ENCODE results near the gene MTSS2.

The MTSS2 gene, protein sequence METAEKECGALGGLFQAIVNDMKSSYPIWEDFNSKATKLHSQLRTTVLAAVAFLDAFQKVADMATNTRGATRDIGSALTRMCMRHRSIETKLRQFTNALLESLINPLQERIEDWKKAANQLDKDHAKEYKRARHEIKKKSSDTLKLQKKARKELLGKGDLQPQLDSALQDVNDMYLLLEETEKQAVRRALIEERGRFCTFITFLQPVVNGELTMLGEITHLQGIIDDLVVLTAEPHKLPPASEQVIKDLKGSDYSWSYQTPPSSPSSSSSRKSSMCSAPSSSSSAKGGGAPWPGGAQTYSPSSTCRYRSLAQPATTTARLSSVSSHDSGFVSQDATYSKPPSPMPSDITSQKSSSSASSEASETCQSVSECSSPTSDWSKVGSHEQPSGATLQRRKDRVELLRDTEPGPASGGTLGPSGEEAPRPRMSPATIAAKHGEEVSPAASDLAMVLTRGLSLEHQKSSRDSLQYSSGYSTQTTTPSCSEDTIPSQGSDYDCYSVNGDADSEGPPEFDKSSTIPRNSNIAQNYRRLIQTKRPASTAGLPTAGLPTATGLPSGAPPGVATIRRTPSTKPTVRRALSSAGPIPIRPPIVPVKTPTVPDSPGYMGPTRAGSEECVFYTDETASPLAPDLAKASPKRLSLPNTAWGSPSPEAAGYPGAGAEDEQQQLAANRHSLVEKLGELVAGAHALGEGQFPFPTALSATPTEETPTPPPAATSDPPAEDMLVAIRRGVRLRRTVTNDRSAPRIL

GRCh38 chr16:70685938-70686375 is at the start of gene MTSS2:
TSS of gene MTSS2 (minus strand) at chr16:70686053. CDS start at chr16:70685791, 262 bp downstream.
- Mint-ChIP-seq H3K27ac (no peak within 1 kb of the TSS), H3K9me3 (no peaks in the 10 kb centered on the region), H3K4me3 (peak within 1 kb of the TSS; percentile 73), H3K4me1 (no peaks in the 10 kb centered on the region), H3K36me3 (peaks cover 1% of the 10 kb centered on the region), H3K27me3 (peaks cover 1% of the 10 kb centered on the region)

- Mint-ChIP-seq H3K4me1 (peaks cover 30% of the 10 kb centered on the region), H3K27me3 (no peaks in the 10 kb centered on the region), H3K27ac (no peak overlapping the region), H3K4me3 (no peak overlapping the region), H3K36me3 (peaks cover 4% of the 10 kb centered on the region), H3K9me3 (no peaks in the 10 kb centered on the region)
Observed at GRCh38 chr16:70735141-70735979, 49.5 kb upstream of the MTSS2 start.

GRCh38 chr16:70734522-70735095 is 48.8 kb upstream of the MTSS2 start:
- Mint-ChIP-seq H3K4me1 (peaks cover 30% of the 10 kb centered on the region), H3K27ac (peak overlapping the region; percentile 41), H3K27me3 (no peaks in the 10 kb centered on the region), H3K9me3 (no peaks in the 10 kb centered on the region), H3K4me3 (no peak overlapping the region), H3K36me3 (peaks cover 10% of the 10 kb centered on the region)

GRCh38 chr16:70730944-70731343 is 45.1 kb upstream of the MTSS2 start:
- no peaks in the 10 kb centered on the region for H3K27me3 Mint-ChIP-seq
- H3K4me1 Mint-ChIP-seq: peaks cover under 1% of the 10 kb centered on the region
- no peak overlapping the region for H3K4me3 Mint-ChIP-seq
- H3K9me3 Mint-ChIP-seq: no peaks in the 10 kb centered on the region
- H3K36me3 Mint-ChIP-seq: peaks cover 13% of the 10 kb centered on the region
- H3K27ac Mint-ChIP-seq: no peak overlapping the region

DNA sequence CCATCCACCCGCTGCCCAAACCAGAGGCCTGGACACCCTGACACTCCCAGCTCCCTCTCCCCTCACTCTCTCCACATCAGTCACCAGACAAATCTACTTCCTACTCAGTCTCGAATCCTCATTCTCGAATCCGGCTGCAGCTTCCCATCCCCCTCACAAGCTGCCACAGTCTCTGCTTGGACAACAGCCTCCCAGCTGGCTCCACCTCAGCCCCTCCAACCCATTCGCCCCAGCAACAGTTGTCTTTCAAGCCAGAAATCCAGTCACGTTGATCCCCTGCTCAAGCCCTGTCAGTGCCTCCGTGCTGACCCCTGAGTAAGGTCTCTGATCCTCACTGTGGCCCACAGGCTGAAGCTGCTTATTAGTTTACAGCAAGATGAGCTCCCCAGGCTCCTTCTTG is 44.2 kb upstream of the MTSS2 start:
- no peak overlapping the region for H3K4me3 Mint-ChIP-seq
- no peaks in the 10 kb centered on the region for H3K27me3 Mint-ChIP-seq
- no peaks in the 10 kb centered on the region for H3K4me1 Mint-ChIP-seq
- no peak overlapping the region for H3K27ac Mint-ChIP-seq
- peaks cover 13% of the 10 kb centered on the region for H3K36me3 Mint-ChIP-seq
- no peaks in the 10 kb centered on the region for H3K9me3 Mint-ChIP-seq

DNA sequence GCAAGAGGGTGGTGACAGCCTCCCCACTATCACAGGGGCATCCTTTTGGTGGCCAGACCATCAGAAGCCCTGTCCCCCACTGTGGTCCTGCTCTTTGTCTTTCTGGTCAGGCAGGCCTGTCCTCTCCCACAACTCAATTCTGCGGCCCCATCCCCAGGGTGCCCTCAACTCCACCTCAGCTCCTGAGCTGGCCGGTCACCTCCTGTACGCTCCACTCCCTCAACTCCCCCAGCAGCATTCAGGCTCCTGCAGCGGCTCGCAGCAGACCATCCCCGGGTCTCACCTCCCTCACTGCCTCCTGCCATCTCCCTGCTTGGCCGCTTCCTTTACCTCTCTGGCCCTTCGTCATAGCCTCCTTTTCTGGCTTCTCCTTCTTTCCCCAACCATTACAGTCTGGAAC is 43.4 kb upstream of the MTSS2 start:
- H3K36me3 Mint-ChIP-seq: peaks cover 13% of the 10 kb centered on the region
- H3K9me3 Mint-ChIP-seq: no peaks in the 10 kb centered on the region
- no peaks in the 10 kb centered on the region for H3K27me3 Mint-ChIP-seq
- H3K4me3 Mint-ChIP-seq: no peak overlapping the region
- no peak overlapping the region for H3K27ac Mint-ChIP-seq
- no peaks in the 10 kb centered on the region for H3K4me1 Mint-ChIP-seq

GRCh38 chr16:70728150-70728549 is 42.3 kb upstream of the MTSS2 start:
- no peak overlapping the region for H3K4me3 Mint-ChIP-seq
- no peaks in the 10 kb centered on the region for H3K9me3 Mint-ChIP-seq
- no peaks in the 10 kb centered on the region for H3K27me3 Mint-ChIP-seq
- no peaks in the 10 kb centered on the region for H3K4me1 Mint-ChIP-seq
- H3K27ac Mint-ChIP-seq: no peak overlapping the region
- peaks cover 13% of the 10 kb centered on the region for H3K36me3 Mint-ChIP-seq

- Mint-ChIP-seq H3K36me3 (peaks cover 18% of the 10 kb centered on the region), H3K27ac (no peak overlapping the region), H3K9me3 (no peaks in the 10 kb centered on the region), H3K4me3 (no peak overlapping the region), H3K27me3 (no peaks in the 10 kb centered on the region), H3K4me1 (no peaks in the 10 kb centered on the region)
Observed at GRCh38 chr16:70726892-70727361, 41.1 kb upstream of the MTSS2 start.

DNA sequence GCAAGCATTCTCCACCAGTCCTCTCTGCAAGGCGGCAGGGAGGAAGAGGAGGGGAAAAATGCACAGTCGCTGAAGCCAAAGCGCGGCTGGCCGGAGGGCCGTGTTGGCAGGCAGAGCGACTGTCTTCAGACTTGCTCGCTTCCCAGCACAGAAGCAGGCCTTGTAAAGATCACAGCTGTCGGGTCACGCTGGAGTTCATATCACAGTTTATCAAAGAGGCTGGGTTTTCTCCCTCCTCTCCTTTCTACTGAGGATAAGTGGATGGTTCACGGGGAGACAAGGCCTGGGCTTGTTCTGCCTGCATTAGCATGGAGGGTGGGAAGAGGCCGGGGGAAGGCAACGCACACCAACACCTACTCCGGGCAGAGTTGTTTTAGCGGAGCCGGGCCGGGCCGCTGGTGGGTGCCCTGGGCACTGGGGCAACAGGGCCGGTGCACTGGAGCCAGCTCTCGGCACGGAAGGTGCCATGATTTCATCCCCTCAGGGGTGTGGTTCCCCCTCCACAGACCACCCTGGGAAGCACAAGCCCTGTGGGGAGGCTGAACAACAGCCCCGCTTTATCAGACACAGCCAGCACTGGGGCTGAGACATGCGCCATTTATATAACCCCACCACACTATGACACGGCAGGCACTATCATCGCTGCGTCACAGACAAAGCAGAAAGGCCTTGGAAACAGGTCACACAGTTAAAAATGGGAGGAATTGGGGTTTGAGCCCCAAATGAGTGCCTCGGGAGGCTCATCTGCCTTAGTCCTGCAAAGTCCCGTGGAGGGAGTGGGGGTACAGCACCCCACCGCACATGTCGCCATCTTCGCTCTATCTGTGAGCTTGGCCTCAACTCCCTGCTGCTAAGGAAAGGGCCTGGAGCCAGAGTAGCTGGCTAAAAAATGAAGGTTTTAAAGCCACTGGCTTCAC is 40.3 kb upstream of the MTSS2 start:
- no peak overlapping the region for H3K27ac Mint-ChIP-seq
- no peaks in the 10 kb centered on the region for H3K27me3 Mint-ChIP-seq
- peaks cover 20% of the 10 kb centered on the region for H3K36me3 Mint-ChIP-seq
- H3K9me3 Mint-ChIP-seq: no peaks in the 10 kb centered on the region
- no peaks in the 10 kb centered on the region for H3K4me1 Mint-ChIP-seq
- H3K4me3 Mint-ChIP-seq: no peak overlapping the region

DNA sequence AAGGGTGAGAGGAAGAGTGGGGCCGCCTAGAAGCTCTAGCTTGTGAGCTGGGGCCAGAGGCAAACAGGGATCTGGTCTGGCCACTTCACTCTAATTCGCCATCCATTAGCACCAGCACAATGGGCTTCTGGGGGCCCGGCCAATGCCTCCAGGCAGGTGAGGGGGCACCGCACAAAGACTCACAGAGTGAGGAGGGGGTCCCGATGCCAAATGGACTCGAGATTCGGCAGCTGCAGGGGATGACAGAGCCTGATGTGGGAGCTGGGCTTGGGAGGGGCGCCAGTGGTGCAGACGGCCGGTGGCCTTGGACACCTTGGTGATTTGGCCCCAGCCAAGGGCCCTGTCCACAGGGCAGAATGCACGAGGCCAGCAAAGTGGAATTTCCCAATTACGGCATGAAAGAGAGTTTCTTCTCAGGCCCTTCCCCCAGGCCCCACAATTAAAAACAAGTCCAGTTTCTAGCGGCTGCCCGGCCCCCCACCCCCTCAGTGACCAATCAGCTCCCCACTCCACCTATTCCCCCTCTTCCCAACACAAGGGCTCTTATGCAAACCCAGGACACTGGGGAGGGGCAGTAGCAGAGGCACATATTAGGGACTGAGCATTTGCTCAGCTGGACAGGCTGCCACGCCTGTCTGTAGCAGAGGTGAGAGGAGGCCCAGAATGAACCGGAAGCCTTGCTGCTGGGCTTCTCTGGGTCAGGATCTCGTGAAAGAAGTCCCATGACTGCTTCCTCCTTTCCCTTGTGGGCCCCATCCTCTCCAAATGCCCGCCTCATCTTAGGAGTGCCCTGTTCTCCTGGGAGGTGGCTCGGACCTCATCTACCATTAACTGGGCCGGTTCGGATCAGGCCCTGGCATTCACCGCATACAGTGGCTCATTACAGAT is 39.4 kb upstream of the MTSS2 start:
- H3K36me3 Mint-ChIP-seq: peaks cover 24% of the 10 kb centered on the region
- H3K27ac Mint-ChIP-seq: no peak overlapping the region
- H3K4me3 Mint-ChIP-seq: no peak overlapping the region

DNA sequence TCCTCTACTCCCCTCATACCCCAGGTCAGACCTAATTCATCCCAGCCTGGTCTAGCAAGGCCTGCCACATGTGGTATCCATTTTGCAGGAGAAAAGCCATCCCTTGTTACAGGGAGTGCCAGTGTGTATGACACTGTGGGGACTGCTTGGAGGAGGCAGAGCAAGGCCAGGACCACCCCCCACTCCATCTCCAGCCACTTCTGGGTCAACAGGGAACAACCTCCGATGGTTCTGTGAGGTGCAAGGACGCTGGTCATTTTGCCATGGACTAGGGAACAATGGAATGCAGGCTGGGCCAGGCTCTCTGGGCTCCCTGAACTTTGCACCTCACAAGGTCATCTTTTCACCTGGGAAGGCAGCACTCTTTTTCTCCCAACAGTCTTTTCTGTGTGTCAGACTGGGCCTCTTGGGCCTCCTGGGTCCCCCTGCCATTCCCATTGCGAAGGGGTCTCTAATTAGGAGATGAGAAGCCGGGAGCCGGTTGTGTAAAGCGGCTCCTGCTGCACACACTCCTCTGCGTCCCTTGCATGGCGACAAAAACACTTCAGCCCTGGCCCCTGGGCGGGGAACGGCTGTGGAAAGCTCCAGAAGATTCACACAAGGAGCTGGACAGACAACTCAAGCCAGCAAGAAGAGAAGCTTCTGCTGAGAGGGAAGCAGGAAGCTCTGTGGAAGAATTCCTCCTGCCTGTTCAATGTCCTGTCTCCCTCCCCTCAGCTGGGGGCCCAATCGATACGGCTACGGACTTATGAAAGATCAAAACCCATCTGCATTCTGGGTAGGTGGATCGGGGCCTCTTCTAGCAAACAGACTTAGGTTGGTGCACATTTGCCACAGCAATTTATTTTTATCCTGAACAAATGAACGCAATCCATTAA is 38.5 kb upstream of the MTSS2 start:
- Mint-ChIP-seq H3K4me1 (no peaks in the 10 kb centered on the region), H3K9me3 (no peaks in the 10 kb centered on the region), H3K4me3 (no peak overlapping the region), H3K27ac (no peak overlapping the region), H3K36me3 (peaks cover 26% of the 10 kb centered on the region), H3K27me3 (no peaks in the 10 kb centered on the region)

More for the DNA sequence above, 39.4 kb upstream of the MTSS2 start:
- H3K27me3 Mint-ChIP-seq: no peaks in the 10 kb centered on the region
- no peaks in the 10 kb centered on the region for H3K9me3 Mint-ChIP-seq
- no peaks in the 10 kb centered on the region for H3K4me1 Mint-ChIP-seq

GRCh38 chr16:70723740-70724145 is 37.9 kb upstream of the MTSS2 start:
- H3K4me1 Mint-ChIP-seq: no peaks in the 10 kb centered on the region
- H3K27ac Mint-ChIP-seq: no peak overlapping the region
- no peak overlapping the region for H3K4me3 Mint-ChIP-seq
- no peaks in the 10 kb centered on the region for H3K27me3 Mint-ChIP-seq
- H3K36me3 Mint-ChIP-seq: peaks cover 27% of the 10 kb centered on the region
- H3K9me3 Mint-ChIP-seq: no peaks in the 10 kb centered on the region
